Mesothelial cell of epicardium (in vitro differentiated cells): ENCODE results near the gene MKRN2OS. TPM values are rescaled to one million over a fixed set of nuclear protein-coding genes. Genes with fewer than 3 reads are reported as not detected.

Source experiments
- DNase-seq, 2 experiments: peaks; one replicate each; pipeline ENCODE4 v3.0.0; 2021; ENCODE audit warnings: low spot score in 2 of 2; ENCODE audit not compliant: unreplicated experiment in 2 of 2
- H3K27ac Mint-ChIP-seq: 2 replicates; pipeline ENCODE4 v1.8.0; 2021; ENCODE audit warnings: mixed read lengths
- H3K27me3 Mint-ChIP-seq: 2 replicates; pipeline ENCODE4 v1.8.0; 2021; ENCODE audit warnings: low read depth, mixed read lengths
- H3K36me3 Mint-ChIP-seq: 2 replicates; pipeline ENCODE4 v1.8.0; 2021; ENCODE audit warnings: mixed read lengths
- H3K4me1 Mint-ChIP-seq: 2 replicates; pipeline ENCODE4 v1.8.0; 2021; ENCODE audit warnings: mixed read lengths
- H3K4me3 Mint-ChIP-seq: 2 replicates; pipeline ENCODE4 v1.8.0; 2021; ENCODE audit warnings: mild to moderate bottlenecking, moderate library complexity, mixed read lengths
- H3K9me3 Mint-ChIP-seq: 2 replicates; pipeline ENCODE4 v1.8.0; 2021; ENCODE audit warnings: mixed read lengths
- total RNA-seq: library from RNA; stranded (reverse); gene quantifications from 3 replicates; pipeline ENCODE4 v1.2.1, GENCODE V29; 2021
- TF ChIP-seq, protein P1 (sequence below): fragments of 200-600 bp; sonication (generic); IDR thresholded peaks from one replicate; pipeline ENCODE4 v1.5.0; 2021; ENCODE audit warnings: antibody characterized with exemption; ENCODE audit not compliant: unreplicated experiment

MKRN2OS gene
- total RNA-seq, 1 donor from 2014 or later: 0.25 TPM

GRCh38 chr3:12557473-12558100 lies 12.3 kb upstream of the MKRN2OS start:
- Mint-ChIP-seq H3K36me3 (no peaks in the 10 kb centered on the region), H3K9me3 (no peaks in the 10 kb centered on the region), H3K27ac (peak overlapping the region; percentile 97), H3K27me3 (peaks cover 15% of the 10 kb centered on the region), H3K4me1 (peaks cover 52% of the 10 kb centered on the region), H3K4me3 (peak overlapping the region; percentile 82)
- TF ChIP-seq, protein P1, sequence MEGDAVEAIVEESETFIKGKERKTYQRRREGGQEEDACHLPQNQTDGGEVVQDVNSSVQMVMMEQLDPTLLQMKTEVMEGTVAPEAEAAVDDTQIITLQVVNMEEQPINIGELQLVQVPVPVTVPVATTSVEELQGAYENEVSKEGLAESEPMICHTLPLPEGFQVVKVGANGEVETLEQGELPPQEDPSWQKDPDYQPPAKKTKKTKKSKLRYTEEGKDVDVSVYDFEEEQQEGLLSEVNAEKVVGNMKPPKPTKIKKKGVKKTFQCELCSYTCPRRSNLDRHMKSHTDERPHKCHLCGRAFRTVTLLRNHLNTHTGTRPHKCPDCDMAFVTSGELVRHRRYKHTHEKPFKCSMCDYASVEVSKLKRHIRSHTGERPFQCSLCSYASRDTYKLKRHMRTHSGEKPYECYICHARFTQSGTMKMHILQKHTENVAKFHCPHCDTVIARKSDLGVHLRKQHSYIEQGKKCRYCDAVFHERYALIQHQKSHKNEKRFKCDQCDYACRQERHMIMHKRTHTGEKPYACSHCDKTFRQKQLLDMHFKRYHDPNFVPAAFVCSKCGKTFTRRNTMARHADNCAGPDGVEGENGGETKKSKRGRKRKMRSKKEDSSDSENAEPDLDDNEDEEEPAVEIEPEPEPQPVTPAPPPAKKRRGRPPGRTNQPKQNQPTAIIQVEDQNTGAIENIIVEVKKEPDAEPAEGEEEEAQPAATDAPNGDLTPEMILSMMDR: no peak
- no peak for DNase-seq

DNA sequence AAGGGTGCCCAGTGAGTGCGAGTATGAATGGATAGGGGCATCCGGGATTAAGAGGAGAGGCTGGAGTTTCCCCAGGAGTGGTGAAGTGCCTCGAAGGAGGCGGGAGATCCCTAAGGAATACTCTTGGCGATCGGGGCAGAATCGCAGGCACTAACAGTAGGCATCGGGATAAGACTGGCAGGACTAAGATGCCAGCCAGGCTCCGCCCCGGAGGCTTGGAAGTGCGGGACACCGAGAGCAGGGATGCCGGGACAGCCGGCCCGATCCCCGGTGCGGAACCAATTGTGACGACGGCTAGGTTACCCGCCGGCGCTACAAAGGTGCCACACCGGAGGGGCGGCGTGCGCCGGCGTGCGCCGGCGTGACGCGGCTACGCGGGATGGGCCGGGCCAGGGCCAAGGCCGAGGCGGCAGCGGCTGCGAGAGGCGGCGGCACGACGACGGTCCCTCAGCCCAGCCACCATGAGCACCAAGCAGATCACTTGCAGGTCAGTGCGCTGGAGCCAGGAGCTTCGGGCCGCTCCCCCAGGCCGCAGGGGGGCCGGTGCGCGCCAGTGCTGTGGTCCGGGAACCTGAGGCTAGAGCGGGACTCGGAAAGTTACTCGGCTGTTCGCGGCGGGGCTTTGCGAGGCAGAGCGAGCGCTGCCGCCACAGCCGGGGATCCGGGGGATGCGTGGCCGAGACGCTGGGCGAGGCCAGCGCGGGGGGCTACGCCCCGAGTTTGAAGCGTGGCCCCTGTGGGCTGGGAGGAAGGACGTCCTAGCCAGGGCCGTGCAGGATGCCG lies 11.6 kb upstream of the MKRN2OS start, which contains the start of gene MKRN2:
Gene MKRN2, plus strand, starts transcription at position 398 of the 783 bp plus-strand sequence. Its CDS starts 64 bp downstream, at position 462.
- peaks cover 45% of the 10 kb centered on the region for H3K4me1 Mint-ChIP-seq
- H3K4me3 Mint-ChIP-seq: peak within 1 kb of the TSS; percentile 82
- peak within 1 kb of the TSS; percentile 98 for H3K27ac Mint-ChIP-seq
- H3K36me3 Mint-ChIP-seq: no peaks in the 10 kb centered on the region
- H3K27me3 Mint-ChIP-seq: peaks cover 15% of the 10 kb centered on the region
- no peaks in the 10 kb centered on the region for H3K9me3 Mint-ChIP-seq
- DNase-seq: peak; percentile 72 to 89
- TF ChIP-seq, protein P1: no peak

DNA sequence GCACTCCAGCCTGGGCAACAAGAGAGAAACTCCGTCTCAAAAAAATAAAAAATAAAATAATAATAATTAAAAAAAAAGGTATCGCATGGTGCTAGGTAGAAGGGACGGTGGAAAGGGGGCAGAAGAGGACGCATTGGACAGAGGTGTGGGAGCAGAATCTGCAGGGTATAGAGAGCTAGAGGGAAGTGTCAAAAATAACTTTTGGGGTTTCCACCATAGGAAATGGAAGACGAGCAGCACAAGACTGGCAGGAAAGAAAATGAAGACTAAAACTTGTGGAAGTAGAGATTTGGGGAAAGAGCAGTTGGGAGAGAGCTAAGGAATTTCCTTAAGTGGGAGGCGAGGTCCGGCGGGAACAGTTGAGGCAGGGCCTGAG lies 11.0 kb upstream of the MKRN2OS start:
- DNase-seq: no peak
- H3K4me3 Mint-ChIP-seq: peak overlapping the region; percentile 82
- TF ChIP-seq, protein P1: no peak

GRCh38 chr3:12553921-12554391 lies 8.7 kb upstream of the MKRN2OS start:
- H3K4me3 Mint-ChIP-seq: no peak overlapping the region
- no peak for DNase-seq

More for the DNA sequence above, 11.0 kb upstream of the MKRN2OS start:
- H3K4me1 Mint-ChIP-seq: peaks cover 39% of the 10 kb centered on the region
- H3K27ac Mint-ChIP-seq: peak overlapping the region; percentile 98
- H3K36me3 Mint-ChIP-seq: no peaks in the 10 kb centered on the region
- H3K9me3 Mint-ChIP-seq: no peaks in the 10 kb centered on the region
- H3K27me3 Mint-ChIP-seq: peaks cover 16% of the 10 kb centered on the region

GRCh38 chr3:12549971-12550760 lies 4.9 kb upstream of the MKRN2OS start:
- Mint-ChIP-seq H3K27ac (no peak overlapping the region), H3K9me3 (no peaks in the 10 kb centered on the region), H3K36me3 (no peaks in the 10 kb centered on the region), H3K4me1 (peaks cover 4% of the 10 kb centered on the region), H3K27me3 (peaks cover 30% of the 10 kb centered on the region), H3K4me3 (no peak overlapping the region)
- DNase-seq: no peak
- TF ChIP-seq, protein P1: no peak

More at GRCh38 chr3:12553921-12554391, 8.7 kb upstream of the MKRN2OS start:
- Mint-ChIP-seq H3K27me3 (peaks cover 30% of the 10 kb centered on the region), H3K36me3 (no peaks in the 10 kb centered on the region), H3K9me3 (no peaks in the 10 kb centered on the region), H3K27ac (no peak overlapping the region), H3K4me1 (peaks cover 19% of the 10 kb centered on the region)
- TF ChIP-seq, protein P1: no peak
